ENCODE data around the gene LRP1. TPM values are rescaled to one million over a fixed set of nuclear protein-coding genes. Genes with fewer than 3 reads are reported as not detected.

Gene LRP1
- polyA plus RNA-seq, 1 donor (not counting 4 experiments of a cell fraction or from before 2014, with no cell fraction given): 4.9 TPM

DNA sequence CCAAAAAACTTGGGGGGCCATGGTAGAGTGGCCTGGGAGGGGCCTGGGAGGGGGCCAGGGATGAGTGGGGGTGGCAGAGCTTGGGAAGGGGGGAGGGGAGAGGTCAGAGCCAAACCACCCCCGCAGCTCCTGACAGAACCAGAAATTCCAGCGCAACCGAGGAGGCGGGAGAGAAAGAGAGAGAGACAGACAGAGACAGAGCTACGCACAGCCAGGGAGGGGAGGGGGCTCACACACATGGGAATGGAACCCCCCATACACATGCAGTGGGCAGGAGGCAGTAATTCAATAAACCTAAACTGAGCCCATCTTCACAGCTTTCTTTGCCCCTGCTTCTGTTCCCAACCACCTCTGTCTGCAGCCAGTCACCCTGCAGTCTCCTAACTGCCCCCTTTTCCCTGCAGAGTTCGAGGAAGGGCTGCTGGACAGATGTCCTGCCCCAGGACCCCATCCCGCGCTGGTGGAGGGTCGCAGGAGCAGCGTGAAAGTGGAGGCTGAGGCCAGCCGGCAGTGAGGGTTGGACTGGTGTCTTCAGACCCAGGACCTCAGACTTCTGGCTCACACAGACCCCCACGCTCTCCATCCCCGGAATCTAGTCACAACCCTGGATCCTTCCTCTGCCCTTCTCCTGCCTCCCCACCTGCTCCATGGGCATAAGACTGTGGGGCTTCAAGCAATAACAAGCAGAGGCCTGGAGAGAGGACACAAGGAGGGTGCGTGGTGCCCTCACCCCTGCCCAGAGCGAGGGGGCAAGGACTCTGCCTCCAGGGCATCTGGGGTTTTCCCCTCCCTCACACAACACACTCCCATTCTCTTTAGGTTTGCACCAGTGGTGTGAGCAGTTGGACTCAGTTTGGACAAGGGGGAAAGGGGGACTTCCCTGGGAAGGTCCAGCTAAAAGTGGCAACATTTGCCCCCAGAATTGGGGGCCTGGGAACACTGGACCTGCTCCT lies 33.8 kb upstream of the LRP1 start:
- DNase-seq (ENCODE audit: low read depth, low spot score) (no peak), FAIRE-seq (peak; percentile 13)
- Histone ChIP-seq H3K27ac (ENCODE audit: control insufficient read depth, insufficient read depth, low read length) (peak overlapping the region; percentile 73), H3K9me3 (ENCODE audit: control insufficient read depth, low read depth, low read length) (no peaks in the 10 kb centered on the region), H3K4me1 (ENCODE audit: control insufficient read depth, extremely low read depth, insufficient read depth, low read length) (peaks cover 41% of the 10 kb centered on the region), H3K36me3 (ENCODE audit: control insufficient read depth in 2 of 2, extremely low read depth in 1 of 2, insufficient read depth in 2 of 2, low read length in 2 of 2) (peaks cover 22 to 41% of the 10 kb centered on the region in 2 experiments), H3K79me2 (ENCODE audit: control insufficient read depth, insufficient read depth, low read length) (peaks cover 15% of the 10 kb centered on the region), H3K9ac (ENCODE audit: control insufficient read depth, extremely low read depth, insufficient read depth, low read length) (no peak overlapping the region), H2AFZ (ENCODE audit: control insufficient read depth, low read length) (no peak overlapping the region), H3K4me2 (ENCODE audit: control insufficient read depth, extremely low read depth, insufficient read depth, low read depth, low read length) (peak overlapping the region; percentile 10), H4K20me1 (ENCODE audit: control insufficient read depth, extremely low read depth, insufficient read depth, low read length) (peaks cover 4% of the 10 kb centered on the region), H3K27me3 (ENCODE audit: control insufficient read depth, extremely low read depth, insufficient read depth, low read length) (no peaks in the 10 kb centered on the region), H3K9me1 (ENCODE audit: control insufficient read depth, extremely low read depth, insufficient read depth, low read length) (peaks cover under 1% of the 10 kb centered on the region), H3K4me3 (ENCODE audit: control insufficient read depth in 2 of 3, extremely low read depth in 1 of 3, insufficient read depth in 2 of 3, low read depth in 1 of 3, low read length in 3 of 3) (no peak overlapping the region)
- dilution Hi-C loops (cut with MboI; ENCODE audit: extremely low pct_ligation_motif_present, low sequenced_read_pairs): no loop called here
- no peak for TF ChIP-seq EZH2 (IDR thresholded peaks at IDR 0.05; ENCODE audit: low read length)
- TF ChIP-seq, protein P1, sequence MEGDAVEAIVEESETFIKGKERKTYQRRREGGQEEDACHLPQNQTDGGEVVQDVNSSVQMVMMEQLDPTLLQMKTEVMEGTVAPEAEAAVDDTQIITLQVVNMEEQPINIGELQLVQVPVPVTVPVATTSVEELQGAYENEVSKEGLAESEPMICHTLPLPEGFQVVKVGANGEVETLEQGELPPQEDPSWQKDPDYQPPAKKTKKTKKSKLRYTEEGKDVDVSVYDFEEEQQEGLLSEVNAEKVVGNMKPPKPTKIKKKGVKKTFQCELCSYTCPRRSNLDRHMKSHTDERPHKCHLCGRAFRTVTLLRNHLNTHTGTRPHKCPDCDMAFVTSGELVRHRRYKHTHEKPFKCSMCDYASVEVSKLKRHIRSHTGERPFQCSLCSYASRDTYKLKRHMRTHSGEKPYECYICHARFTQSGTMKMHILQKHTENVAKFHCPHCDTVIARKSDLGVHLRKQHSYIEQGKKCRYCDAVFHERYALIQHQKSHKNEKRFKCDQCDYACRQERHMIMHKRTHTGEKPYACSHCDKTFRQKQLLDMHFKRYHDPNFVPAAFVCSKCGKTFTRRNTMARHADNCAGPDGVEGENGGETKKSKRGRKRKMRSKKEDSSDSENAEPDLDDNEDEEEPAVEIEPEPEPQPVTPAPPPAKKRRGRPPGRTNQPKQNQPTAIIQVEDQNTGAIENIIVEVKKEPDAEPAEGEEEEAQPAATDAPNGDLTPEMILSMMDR (optimal IDR thresholded peaks at IDR 0.05 in 1 of 3, IDR thresholded peaks at IDR 0.05 in 1 of 3, conservative IDR thresholded peaks at IDR 0.05 in 1 of 3; ENCODE audit: extremely low read depth in 1 of 3, insufficient read depth in 2 of 3, low read length in 3 of 3): no peak

DNA sequence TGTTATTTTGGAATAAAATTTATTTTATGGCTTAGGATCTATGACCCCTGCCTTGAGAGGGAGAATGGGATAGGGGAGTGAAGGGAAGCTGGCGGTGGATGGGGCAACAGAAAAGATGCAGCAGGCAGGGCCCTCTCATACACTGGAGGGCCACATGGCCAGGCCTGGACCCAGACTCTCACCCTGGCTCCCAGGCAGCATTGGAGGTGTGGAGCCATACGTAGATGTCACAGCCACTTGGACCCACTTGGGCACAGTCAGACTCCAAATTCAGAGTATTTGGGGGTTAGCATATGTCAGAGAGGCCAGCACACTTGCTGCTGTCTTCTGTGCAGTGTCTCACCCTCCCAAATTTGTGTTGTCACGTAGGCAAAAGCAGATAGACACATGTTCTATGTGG lies 32.8 kb upstream of the LRP1 start:
- Histone ChIP-seq H3K4me1 (ENCODE audit: control insufficient read depth, extremely low read depth, insufficient read depth, low read length) (peaks cover 40% of the 10 kb centered on the region), H3K4me2 (ENCODE audit: control insufficient read depth, extremely low read depth, insufficient read depth, low read depth, low read length) (peak overlapping the region; percentile 37), H2AFZ (ENCODE audit: control insufficient read depth, low read length) (no peak overlapping the region), H3K79me2 (ENCODE audit: control insufficient read depth, insufficient read depth, low read length) (peaks cover 8% of the 10 kb centered on the region), H3K36me3 (ENCODE audit: control insufficient read depth in 2 of 2, extremely low read depth in 1 of 2, insufficient read depth in 2 of 2, low read length in 2 of 2) (peaks cover 25 to 45% of the 10 kb centered on the region in 2 experiments), H3K9ac (ENCODE audit: control insufficient read depth, extremely low read depth, insufficient read depth, low read length) (peak overlapping the region; percentile 29), H3K27ac (ENCODE audit: control insufficient read depth, insufficient read depth, low read length) (peak overlapping the region; percentile 73), H3K9me1 (ENCODE audit: control insufficient read depth, extremely low read depth, insufficient read depth, low read length) (peaks cover 4% of the 10 kb centered on the region), H3K27me3 (ENCODE audit: control insufficient read depth, extremely low read depth, insufficient read depth, low read length) (no peaks in the 10 kb centered on the region), H3K9me3 (ENCODE audit: control insufficient read depth, low read depth, low read length) (no peaks in the 10 kb centered on the region), H4K20me1 (ENCODE audit: control insufficient read depth, extremely low read depth, insufficient read depth, low read length) (peaks cover 4% of the 10 kb centered on the region), H3K4me3 (ENCODE audit: control insufficient read depth in 2 of 3, extremely low read depth in 1 of 3, insufficient read depth in 2 of 3, low read depth in 1 of 3, low read length in 3 of 3) (no peak overlapping the region)
- DNase-seq (ENCODE audit: low read depth, low spot score): no peak
- FAIRE-seq: peak; percentile 13
- no peak for TF ChIP-seq EZH2 (IDR thresholded peaks at IDR 0.05; ENCODE audit: low read length)
- dilution Hi-C loops (cut with MboI; ENCODE audit: extremely low pct_ligation_motif_present, low sequenced_read_pairs): no loop called here
